CD4-positive, alpha-beta T cell treated with Interleukin-10 for 1 hour (primary cell): ENCODE results near the gene IGF1.
A peak's percentile ranks its signal among the peaks of the same experiment; 100 is the strongest.

Source experiments
- DNase-seq: peaks from one replicate; pipeline ENCODE4 v3.0.0-alpha.2; 2020

Gene IGF1

DNA sequence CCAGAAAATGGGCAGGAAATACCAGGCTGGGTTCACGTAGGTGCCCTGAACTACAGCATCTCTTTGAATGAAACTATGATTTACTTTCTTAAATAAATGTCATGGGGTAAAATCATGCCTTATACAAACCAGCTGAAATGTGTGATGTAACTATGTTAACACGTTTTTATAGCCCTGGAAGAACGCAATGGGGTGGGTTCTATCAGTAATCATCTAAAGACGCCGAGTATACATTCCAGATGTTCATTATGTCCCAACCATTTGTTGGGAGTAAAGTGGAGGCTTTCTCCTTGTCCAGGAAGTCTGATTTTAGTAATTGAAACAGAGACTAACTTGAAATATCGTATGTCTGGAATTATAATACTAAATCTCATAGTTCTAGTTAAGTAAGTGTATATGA is 16.2 kb upstream of the IGF1 start:
- DNase-seq, result no peak

- no peak for DNase-seq
These were observed 6.9 kb upstream of the IGF1 start for GRCh38 chr12:102487226-102487625.

- DNase-seq, result no peak
These were observed 5.8 kb upstream of the IGF1 start for GRCh38 chr12:102486153-102486552.

DNA sequence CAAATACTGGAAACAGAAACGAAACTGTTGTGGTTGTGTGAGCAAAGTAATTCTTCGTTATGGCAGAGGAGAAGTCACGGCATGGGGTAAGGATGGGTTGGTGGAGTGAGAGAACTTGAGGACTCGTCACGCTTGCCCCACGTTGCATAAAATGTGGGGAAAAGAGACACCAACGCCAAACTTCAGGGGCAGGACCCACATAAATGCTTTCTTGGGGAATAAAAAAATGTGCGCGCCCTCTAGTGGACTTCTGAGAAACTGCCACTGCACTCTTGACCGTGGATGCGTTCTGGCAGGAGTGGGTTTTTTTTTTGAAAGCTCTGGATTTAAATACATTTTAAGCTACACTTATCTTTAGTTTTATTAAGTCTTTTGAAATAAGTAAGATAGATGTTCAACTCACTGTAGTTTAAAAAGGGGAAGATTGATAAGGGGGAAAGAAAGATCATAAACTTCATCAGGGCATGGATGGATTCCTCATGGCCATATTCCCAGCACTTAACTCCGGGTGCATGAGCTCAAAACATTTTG is 4.1 kb upstream of the IGF1 start:
- DNase-seq, result peak; percentile 50

DNA sequence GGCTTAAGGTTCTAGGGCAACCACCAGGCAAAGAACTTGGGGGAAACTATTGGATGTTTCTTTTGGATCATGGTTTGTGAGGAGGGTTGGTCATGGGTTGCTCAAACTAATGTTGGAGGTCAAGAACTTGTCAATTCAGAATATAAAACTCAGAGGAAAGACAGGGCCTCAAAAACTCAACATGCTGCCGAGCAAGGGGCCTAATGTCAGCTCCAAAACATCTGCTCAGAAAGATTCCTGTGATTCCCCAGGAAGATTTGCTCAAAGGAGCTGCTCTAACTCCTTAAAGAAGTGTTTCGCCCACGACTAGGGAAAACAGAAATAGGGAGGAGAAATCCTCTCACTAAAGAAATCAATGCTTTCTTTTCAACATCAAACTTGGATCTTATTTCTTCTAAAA is 3.7 kb upstream of the IGF1 start:
- DNase-seq, result no peak

GRCh38 chr12:102483466-102483865 is 3.1 kb upstream of the IGF1 start:
- no peak for DNase-seq

DNA sequence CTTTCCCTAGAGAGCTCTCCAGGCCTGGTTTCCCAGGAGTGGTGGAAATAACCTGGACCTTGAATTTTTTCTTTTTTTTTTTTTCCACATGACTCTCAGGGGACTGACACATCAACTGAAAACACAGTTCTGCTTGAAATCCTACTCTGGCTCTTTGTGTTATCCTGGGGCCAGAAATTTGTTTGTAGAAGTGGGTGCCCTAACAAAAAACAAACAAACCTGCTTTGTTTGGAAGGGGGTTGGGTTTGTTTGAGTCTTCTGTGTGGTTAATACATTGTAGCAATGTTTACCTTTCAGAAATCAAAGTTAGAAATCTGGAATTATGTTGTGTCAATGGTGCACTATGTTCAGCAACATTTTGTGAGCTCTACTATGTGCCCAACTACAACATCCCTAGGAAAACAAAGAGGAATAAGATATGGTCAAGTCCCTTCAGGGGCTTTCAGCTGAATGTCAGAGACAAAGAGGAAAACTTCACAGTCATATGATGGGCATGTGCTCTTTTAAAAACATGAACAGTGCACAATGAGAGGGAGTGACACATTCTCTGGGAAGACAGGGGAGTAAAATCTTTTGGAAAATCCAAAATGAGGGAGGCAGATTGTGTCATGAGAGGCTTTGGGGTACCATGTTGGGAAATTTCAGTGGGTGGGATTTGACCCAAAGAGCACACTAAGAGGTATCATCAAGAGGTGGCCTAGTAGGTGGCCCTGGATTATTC is 1.5 kb upstream of the IGF1 start:
- no peak for DNase-seq

GRCh38 chr12:102479939-102480338 is 424 bp downstream of the IGF1 start:
- DNase-seq, result no peak

- DNase-seq, result no peak
These were observed 1.1 kb downstream of the IGF1 start for GRCh38 chr12:102479099-102479885.

- peak; percentile 38 for DNase-seq
These were observed 1.8 kb downstream of the IGF1 start for GRCh38 chr12:102478405-102479098.

GRCh38 chr12:102475355-102475754 is 5.0 kb downstream of the IGF1 start:
- DNase-seq, result no peak

GRCh38 chr12:102474438-102475064 is 5.8 kb downstream of the IGF1 start:
- no peak for DNase-seq

GRCh38 chr12:102472496-102472895 is 7.9 kb downstream of the IGF1 start:
- DNase-seq, result no peak

DNA sequence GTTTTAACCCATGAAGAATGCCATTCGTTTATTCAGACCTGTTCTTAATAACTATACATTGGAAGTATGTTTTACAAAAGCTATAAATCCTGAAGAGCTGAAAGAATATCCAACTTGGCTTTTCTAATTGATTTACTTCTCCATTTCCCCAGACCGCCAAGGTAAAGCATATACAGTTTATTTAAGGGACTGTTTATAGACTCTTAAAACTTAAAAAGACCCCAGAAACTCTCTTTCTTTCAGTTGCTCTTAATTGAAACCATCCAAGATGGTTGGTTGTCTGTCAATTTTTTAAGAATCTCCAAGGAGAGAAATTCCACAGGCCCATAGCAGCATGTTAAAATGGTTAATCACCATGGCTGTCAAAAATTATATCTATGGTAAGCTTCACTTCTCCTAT is 8.8 kb downstream of the IGF1 start:
- DNase-seq, result no peak

DNA sequence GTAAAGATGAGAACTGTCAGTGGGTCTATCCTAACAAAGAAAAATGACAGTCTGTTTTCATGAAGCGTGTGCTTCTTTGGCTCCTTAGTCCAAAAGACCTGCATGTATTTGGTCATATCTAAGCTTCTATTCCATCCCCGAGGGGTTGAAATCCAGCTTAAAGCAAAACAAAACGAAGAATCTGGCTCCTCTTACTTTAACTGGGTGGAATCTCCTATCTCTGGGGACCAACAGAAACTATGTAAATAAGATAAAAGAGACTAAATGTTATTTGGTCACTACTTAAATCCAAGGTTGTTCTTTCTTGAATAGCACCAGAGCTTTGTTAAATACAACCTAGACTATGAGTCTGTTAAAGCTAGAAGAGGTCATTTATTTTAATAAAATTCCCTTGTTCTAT is 9.4 kb downstream of the IGF1 start:
- no peak for DNase-seq

GRCh38 chr12:102468261-102468915 is 12.0 kb downstream of the IGF1 start:
- no peak for DNase-seq

- DNase-seq, result no peak
These were observed 14.4 kb downstream of the IGF1 start for GRCh38 chr12:102465762-102466560.

- DNase-seq, result no peak
These were observed 16.6 kb downstream of the IGF1 start for GRCh38 chr12:102463659-102464249.

DNA sequence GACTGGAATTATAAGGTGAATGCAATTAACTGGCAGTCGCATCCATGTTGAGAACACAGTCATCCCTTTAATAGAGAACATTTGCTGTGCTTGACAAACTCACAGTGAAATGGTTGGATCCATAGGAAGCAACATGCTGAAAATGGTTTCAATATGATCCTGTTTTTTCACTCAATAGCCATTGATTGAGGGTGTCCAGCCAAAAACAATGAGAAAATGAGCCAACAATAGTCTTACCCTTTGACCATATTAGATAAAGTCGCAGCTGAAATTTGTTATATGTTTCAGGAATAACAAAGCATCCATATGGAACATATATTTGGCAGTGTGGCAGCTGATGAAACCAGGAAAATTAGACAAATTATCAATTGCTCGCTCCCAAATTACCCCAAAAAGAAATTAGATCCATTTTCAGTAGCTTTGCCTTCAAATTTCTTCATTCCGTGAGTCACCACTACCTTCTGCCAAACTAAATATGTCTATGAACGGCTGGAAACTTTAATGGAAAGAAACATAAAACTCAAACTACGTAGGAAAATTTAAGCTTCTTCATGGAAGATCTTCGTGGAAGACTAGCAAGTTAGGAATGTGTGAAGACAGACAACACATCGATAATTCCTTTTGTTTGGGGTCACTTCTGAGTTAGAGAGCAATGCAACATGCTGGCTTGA is 17.4 kb downstream of the IGF1 start:
- no peak for DNase-seq

GRCh38 chr12:102462386-102462785 is 18.0 kb downstream of the IGF1 start:
- DNase-seq, result no peak

DNA sequence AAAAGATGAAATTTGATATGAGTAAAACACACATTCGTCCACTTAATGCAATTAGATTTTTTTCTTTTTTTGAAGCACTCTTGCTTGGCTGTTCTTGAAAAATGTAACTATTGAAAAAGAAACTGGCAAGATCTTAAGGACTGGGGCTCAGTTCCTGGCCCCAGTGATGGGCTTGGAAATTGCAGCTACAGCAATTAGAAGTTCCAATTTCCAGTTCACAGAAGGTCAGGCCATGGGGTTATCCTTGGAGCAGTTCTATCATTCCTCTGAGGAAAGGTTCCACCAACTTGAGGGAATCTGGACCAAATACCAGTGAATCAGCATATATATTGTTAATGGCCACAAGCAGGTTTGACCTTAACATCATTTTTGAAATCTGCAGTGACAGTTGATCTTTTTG is 18.9 kb downstream of the IGF1 start:
- no peak for DNase-seq
